Measurements from ENCODE around the gene VCAN.

VCAN gene

DNA sequence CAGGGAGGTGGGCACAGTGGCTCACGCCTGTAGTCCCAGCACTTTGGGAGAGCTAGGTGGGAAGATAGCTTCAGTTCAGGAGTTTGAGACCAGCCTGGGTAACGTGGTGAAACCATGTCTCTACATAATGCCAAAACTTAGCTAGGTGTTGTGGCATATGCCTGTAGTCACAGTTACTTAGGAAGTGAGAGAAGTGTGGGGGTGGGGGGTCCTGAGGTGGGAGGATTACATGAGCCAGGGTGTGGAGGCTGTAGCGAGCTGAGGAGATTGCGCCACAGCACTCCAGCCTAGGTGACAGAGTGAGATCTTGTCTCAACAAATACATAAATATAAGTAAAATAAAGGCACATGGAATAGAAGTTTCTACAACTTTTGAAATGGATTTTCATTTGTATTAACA, 23.1 kb downstream of the VCAN start:
- no peak for DNase-seq (ENCODE audit: low spot score)

DNA sequence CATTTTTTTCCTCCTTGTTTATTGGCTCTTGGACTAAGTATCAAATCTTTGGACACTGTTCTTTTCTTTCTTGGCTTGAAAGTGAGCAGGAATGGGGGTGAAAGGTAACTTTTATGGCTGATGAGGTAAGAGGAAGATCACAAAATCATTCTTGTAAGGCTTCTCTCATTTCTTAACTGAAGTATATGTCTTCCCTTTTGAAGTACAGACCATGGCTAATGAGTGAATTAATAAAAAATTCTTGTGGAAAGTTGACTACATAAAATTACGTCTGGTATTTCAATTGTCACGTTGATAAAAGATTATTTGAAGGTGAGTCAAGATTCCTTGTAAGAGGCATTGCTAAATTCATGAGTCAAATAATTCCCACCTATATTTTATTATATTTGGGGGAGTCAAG, 25.1 kb downstream of the VCAN start:
- DNase-seq (ENCODE audit: low spot score), result no peak

DNA sequence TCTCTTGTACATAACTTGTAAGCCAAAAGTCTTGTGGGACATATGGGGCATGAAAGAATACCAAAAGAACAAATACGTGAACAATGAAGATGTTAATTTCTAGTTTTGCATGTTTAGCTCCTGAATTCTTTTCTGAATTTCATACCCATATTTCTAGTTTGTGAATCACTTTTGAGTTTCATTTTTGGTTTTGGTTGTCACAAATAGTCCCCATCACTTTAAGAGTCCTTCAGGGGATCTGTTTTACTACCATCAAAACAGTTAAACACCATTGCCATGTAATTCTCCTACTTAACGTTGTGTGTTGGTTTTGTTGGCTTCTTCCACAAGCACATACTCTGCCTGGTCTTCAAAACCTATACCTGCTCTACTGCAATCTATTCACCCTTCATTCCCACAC, 27.0 kb downstream of the VCAN start:
- DNase-seq (ENCODE audit: low spot score), result no peak

DNA sequence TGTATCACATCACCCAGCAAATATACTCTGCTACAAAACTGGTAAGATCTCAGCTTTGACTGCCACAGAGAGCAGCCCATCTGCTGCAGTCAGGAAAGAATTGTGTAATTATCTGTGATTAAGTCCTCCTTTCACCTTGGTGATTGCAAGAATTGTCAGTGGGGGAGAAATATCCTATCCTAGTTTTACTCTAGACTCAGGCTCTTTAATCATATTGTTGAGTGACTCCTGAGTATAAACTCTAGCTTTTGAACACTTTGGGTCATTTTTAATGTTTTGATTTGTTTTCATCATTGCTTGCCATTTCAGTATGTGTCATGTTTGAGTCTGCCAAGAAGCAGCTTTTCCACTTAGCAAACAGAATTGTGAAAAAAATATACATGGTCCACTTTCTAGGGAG, 32.1 kb downstream of the VCAN start:
- DNase-seq (ENCODE audit: low spot score), result no peak

DNA sequence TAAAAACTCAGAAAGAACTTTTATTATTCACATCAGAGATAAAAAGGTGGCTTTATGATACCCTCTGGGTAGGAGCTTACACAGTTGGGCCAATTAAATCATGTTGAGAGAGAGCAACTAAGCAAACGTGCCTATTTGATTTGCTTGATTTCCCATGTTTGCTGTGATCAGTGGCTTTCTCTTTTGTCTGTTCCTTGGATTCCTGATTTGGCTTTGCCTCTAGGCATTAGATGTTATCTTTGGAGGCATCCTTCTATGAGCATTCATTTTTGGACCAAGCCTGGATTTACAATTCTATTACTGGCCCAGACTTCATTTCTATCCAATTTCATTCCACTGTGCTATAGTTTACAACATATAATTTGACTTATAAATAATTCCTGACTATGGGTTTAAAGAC, 35.9 kb downstream of the VCAN start:
- DNase-seq (ENCODE audit: low spot score), result no peak

DNA sequence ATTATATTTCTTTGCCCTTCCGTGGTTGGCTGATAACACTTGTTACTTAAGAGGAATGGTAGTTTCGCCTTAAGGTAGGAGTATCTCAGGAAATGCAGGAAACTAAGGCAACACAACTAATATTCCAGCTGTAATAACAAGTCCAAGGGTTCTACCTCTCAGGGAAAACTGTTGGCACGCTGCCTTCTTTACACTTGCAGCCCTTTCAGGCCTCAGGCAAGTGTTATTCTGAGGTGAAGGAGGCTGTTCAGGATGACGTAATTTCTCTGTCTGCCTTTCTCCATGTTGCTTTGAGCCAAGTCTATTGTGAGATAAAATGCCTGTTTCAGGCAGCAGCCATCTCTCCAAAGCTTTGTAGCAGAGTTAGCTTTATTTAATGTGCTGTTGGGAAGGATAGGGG, 38.0 kb downstream of the VCAN start:
- DNase-seq (ENCODE audit: low spot score), result no peak

DNA sequence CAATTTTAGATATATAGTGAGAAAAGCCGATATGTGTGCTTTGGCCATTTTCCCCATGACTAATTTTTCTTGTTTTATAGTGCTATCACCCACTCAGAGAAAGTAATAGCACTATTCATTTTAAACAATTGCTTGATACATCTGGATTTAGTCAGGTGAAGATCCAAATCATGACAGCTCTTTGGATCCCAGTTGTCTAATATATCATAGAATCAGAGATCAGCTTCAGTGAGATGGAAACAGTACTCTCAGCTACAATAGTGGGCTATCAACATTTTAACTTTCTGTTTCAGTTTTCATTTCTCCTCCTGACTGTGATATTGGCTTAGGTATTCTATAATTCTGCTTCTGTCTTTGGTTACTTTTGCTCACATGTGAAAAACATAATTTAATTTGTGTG, 38.7 kb downstream of the VCAN start:
- no peak for DNase-seq (ENCODE audit: low spot score)

DNA sequence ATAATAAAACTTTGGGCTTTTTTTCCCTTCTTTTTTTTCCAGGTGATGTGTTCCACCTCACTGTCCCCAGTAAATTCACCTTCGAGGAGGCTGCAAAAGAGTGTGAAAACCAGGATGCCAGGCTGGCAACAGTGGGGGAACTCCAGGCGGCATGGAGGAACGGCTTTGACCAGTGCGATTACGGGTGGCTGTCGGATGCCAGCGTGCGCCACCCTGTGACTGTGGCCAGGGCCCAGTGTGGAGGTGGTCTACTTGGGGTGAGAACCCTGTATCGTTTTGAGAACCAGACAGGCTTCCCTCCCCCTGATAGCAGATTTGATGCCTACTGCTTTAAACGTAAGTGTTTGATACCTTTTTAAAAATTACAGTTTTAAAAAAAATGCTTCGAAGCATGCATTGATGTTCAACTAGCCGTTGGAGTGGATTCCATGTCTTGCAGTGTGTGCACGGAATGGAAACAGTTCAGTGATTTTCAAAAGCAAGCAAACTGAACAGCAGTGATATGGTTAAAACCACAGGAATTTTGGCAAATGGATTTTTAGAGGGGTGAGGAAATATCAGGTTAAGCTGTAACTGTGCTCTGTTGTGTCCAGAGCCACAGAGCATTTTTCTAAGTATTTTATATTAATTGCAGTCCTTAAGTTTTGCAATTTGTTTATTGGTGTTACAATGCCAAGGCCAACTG, 40.7 kb downstream of the VCAN start:
- DNase-seq (ENCODE audit: low spot score), result no peak

DNA sequence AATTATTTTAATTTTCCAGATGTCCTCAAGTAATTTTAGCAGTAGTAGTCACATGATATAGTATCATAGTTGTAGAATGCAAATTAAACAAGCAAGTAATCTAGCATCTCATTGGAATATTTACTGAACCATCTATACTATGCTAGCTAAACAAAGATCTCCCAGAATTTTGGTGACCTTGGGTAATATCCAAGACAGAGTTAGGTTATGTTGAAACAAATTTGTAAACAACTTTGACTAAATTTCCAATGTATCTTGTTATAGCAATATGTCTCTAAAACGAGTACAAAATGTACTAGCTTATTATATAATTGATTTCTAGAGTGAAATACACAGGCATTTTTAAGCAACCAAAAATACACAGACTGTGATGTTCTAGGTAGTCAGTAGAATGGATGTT, 41.5 kb downstream of the VCAN start:
- no peak for DNase-seq (ENCODE audit: low spot score)

DNA sequence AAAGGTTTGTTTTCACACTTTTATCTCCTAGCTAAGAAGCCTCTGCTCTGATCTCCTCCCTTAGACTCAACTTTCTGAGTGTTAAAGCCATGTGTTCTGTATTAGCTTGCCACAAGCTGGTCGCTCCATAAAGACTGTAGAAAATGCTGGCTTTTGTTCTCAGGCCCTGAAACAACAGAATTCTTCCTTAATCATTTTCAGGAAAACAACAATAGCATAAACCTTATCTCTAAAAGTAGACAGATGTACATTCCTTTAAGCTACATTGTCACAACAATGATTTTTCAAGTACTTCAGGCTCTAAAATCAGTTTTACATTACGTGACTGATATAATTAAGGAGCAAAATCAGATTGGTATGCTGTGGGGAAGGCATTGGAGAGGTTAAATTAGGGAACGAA, 41.9 kb downstream of the VCAN start:
- DNase-seq (ENCODE audit: low spot score), result no peak

DNA sequence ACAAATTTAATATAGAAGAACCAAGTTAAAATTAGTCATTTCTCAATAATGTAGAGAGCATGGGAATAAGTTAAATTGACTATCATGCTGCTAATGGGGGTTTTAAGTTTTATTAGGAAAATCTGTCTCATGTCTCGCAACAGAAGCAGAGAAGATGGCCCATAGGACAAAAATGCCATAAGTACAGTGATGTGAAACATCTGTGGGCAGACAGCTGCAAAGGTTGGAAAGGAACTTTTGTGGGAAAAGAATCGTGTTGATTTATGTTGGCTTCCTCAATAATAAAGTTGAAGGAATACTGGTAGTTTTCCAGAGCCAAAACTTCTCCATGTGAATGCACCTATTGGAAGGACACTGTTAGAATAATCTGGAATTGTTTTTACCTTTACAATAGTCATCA, 44.8 kb downstream of the VCAN start:
- no peak for DNase-seq (ENCODE audit: low spot score)

DNA sequence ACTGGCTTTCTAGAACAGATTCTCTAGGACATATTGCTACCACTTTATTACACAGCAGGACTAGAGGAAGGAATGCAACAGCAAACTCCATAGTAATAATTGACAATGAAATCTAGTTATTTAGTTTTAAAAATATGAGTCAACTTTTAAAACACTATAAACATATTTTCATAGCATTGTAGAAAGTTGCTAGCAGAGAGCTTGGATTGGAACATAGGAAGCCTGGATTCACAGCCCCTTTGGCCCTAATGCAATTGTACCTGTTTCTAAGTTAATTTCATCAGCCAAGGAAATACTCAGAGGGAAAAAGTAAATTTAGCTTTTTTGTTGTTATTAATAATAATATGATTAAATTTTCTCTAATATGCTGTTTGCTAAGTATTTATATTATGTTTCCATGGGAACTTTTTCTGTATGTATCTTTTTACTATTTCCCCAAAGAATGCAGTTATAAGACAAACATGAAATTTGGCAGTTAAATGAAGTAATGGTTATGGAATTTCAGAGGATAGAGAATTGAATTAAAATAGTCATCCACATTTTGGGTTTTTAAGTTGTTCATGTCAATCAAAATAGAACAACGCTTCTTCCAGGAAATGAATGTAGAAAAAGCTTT, 45.6 kb downstream of the VCAN start:
- DNase-seq (ENCODE audit: low spot score), result no peak

DNA sequence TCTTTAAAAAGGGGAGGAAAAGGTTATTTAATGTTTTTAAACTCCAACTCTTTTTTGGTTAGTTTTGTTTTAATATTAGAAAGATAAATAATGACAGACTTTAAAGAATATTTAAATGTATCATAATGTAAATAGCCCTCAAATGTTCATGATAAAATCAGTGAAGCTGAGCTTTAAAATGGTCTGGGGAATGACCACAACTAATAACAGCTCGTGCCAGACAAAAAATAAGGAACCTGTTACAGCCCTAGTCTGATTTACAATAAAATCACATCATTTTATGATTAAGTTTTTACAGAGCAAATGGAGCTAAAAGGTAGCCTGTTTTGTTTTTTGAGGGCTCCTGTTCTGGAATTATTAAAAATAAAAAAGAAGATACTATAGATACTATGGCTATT, 46.1 kb downstream of the VCAN start:
- no peak for DNase-seq (ENCODE audit: low spot score)

DNA sequence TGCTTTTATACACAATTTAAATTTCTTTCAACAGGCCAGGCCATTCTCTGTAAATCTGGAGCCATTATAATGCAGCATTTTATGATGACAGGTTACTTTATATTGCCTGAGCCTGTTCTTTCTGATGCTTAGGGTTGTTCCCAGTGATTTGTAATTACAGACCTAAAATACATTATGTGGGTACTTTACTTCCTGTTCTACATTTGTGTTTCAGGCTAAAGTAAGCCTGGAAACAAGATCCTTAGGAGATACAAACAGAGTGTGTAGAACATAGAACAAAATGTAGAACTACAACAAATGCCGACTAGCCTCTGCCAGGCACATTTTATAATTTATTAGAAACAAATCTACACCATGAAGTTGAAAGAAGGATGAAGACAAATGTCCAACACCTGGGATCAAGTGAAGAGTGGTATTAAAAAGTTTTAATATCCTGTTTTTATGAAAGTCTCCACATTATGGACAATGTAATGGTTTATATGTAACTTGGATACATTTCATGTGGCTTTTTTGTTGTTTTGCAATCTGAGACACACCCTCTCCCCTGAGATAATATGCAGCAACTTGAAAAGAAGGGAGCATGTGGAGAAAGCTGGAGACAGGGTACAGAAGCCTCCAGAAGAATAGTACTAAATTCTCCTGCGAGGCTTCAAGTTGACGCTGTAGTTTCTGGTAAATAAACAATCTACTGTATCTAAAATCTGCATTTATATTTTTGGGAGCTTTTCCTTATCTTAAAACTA, 46.9 kb downstream of the VCAN start:
- DNase-seq (ENCODE audit: low spot score), result no peak

DNA sequence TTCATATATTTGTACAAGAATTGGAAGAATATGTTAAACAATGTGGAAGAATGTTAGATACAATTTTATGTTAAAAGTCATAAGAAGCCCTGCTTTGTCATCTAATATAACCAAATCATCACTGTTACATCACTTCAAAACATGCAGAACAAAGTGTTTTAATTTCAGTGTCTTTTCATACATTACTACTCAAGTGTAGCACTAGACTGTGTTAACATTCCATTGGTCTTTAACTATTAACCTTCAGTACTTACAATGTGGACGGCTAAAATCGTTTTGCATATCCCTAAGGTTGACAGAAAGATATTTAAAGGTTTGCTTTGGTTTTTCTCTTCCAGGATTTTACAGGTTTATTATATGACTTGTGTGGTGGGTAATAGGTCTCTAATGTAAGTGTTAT, 50.9 kb downstream of the VCAN start:
- no peak for DNase-seq (ENCODE audit: low spot score)

DNA sequence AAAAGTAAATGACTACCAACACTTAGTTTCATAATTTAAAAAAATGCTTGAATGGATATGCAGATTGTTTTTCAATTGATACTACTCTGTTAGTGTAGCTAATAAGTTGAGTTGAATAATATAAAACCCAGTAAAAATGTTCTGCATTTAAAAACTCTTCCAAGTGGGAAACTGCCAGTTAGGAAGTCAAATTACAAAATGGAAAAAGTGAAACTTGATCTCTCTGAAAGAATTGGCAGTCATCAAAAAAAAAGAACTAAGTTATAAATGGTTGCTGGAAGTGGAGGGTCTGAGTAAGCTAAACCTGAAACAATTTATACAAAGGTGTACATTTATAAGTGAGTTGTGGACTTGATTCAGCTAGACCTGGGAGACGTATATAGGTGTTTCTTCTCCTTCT, 52.4 kb downstream of the VCAN start:
- DNase-seq (ENCODE audit: low spot score), result no peak

DNA sequence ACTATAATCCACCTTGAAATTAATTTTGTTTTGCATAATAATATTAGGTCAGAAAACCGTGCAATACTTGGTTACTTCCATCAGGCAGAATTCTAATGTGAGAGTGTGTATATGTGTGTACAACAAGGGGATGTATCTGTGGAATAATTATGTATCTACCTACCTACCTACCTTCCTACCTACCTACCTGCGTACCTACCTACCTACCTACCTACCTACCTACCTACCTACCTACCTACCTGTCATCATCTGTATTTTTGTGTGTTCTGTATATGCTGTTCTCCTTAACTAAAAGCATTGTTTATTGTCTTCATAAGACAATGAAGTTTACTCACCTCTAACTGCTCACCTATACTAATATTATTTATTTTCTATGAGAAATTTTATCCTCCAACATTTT, 52.8 kb downstream of the VCAN start:
- DNase-seq (ENCODE audit: low spot score), result no peak

DNA sequence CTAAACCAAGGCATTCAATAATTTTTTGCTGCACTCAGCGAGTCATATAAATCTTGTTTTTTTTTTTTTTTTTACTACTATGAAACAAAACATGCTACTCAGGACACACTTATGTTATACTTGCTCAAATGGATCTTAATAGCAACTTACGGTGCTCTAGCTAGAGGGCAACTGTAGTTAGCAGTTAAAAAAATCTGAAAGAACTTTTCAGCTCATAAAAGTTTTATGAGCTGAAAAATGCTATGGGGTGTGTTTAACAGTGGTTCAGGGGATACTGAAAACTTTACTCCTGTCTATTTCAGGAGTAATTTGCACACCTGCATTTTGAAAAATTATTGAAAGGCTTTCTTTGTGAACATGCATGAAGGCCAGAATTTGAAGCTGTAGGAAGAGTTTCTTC, 53.4 kb downstream of the VCAN start:
- no peak for DNase-seq (ENCODE audit: low spot score)

DNA sequence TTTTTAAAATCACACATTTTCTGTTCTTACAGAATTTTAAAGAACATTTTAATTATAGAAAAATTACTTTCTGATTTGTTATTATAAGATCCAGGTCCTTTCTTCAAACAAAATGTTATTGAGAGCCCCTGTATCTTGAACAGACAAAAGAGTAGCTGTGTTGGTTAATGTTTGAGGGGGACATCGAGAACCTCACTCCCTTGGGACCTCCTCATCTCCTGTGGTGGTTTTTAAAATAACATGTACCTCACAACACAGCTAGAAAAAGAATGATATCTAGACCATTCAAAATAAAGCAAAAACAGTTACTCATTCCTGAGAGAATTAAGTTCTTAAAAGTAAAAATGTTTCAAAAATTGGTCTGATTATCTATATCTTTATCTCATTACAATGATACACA, 54.7 kb downstream of the VCAN start:
- no peak for DNase-seq (ENCODE audit: low spot score)

DNA sequence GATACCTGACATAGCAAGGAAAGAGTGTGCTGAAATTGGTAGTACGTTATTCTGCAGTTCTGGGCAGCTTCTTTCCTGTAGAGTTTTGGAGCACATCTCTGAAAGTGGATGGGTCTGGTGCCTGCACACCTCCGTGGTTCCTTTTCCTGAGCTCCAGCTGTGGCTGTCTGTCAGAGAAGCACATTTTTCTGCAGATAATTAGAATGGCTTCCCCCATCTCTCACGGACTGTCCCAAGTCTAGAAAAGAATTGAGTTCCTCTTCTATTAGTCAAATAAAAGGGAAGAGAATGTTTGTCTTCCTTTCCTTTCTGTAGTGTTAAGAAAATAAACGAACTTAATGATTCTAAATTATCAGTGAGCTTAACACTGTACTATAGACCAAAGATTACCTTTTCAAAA, 55.7 kb downstream of the VCAN start:
- no peak for DNase-seq (ENCODE audit: low spot score)

DNA sequence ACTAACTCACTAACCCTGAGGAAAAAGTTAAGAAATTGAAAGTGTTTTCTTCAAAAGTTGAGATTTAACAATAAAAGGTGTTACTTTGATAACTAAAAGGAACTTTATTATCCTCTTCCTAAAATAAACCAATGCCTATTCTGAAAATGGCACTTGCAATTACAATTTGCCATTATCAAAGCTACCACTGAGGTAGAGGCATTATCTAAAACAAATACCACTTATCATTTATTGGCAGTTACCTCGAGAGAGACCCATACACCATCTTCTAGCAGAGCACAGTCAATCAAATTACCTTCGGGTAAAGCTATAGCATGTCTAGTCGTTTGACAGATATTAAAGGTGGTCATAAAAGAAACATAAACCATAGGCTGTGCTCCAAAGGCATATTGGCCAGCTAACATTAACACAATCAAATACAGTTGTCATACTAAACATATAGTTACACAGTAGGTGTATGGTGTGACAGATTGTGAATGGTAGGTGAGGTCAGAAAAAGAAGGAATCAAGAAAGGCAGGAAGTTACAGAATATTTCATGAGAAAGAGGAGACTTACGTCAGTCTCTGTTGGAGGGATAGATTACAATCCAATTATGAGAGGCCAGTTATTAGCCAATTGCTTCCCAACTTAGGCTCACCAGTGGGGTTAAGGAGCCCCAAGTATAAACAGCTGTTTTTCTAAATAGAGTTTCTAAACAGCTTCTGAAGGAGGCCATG, 56.3 kb downstream of the VCAN start:
- DNase-seq (ENCODE audit: low spot score), result no peak

DNA sequence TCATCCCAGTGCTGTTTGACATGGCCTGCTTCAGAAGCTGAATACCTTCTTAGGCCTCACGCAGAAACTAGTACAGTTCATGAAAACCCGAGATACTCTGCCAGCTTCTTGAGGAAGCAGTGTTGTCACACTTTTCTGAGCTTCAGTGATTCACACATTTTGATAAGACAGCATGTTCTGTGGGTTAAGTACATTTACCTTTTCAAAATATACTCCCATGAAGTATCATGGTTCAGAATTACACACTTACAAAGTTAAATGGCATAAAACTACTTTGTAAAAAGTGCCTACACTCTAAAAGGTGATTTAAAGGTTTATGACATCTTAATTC, 56.9 kb downstream of the VCAN start:
- no peak for DNase-seq (ENCODE audit: low spot score)

DNA sequence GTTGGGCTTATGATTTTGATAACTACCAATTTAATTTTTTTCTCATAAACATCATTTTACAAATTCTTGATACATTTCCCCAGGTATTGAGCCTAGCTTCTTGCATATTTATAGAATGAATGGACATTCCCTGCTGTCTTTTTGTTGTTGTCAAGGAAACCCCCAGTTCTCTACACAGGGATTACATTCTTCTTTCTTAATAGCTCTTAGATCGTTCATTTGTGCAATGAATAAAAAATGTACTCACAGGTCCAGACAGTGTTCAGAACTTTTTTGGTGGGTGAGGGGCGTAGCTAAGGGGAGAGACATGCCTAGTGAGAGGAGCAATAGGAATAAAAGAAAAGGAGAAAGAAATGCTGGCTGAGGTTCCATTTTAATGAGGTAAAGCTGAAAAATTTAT, 58.6 kb downstream of the VCAN start:
- no peak for DNase-seq (ENCODE audit: low spot score)
